Endodermal cell (in vitro differentiated cells): ENCODE measurements around the gene MIP. TPM values are rescaled to one million over a fixed set of nuclear protein-coding genes. Genes with fewer than 3 reads are reported as not detected.
A peak's percentile ranks its signal among the peaks of the same experiment; 100 is the strongest.
"Not testable (repeated sequence)": the region's sequence is repeated elsewhere in the genome, so short reads cannot be mapped to it uniquely, and the experiment has no call there.

Source experiments
- DNase-seq: peaks from one replicate; pipeline ENCODE4 v3.0.0-alpha.2; 2017
- H3K27ac ChIP-seq: 2 replicates; pipeline ENCODE4 v1.5.1; 2013; ENCODE audit warnings: mild to moderate bottlenecking, low read depth, low read length, moderate library complexity
- H3K27me3 ChIP-seq: 2 replicates; pipeline ENCODE4 v1.6.1; 2013; ENCODE audit warnings: mild to moderate bottlenecking, low read length, moderate library complexity; ENCODE audit not compliant: insufficient read depth, control insufficient read depth, poor library complexity, severe bottlenecking
- H3K36me3 ChIP-seq: 2 replicates; pipeline ENCODE4 v1.7.0; 2013; ENCODE audit warnings: mild to moderate bottlenecking, low read length, moderate library complexity; ENCODE audit not compliant: control insufficient read depth, insufficient read depth
- H3K4me1 ChIP-seq: one replicate; pipeline ENCODE4 v1.7.0; 2013; ENCODE audit warnings: low read length; ENCODE audit not compliant: control insufficient read depth, insufficient read depth
- H3K4me3 ChIP-seq: 2 replicates; pipeline ENCODE4 v1.5.1; 2013; ENCODE audit warnings: mild to moderate bottlenecking, low read length, moderate library complexity
- H3K9ac ChIP-seq: 2 replicates; pipeline ENCODE4 v1.6.1; 2013; ENCODE audit warnings: mild to moderate bottlenecking, low read length, moderate library complexity; ENCODE audit not compliant: poor library complexity, severe bottlenecking; ENCODE audit errors: extremely low read depth
- H3K9me3 ChIP-seq: 2 replicates; pipeline ENCODE4 v1.6.1; 2013; ENCODE audit warnings: mild to moderate bottlenecking, low read length, moderate library complexity; ENCODE audit not compliant: control insufficient read depth
- H3K27ac Mint-ChIP-seq: 2 replicates; pipeline ENCODE4 v1.8.0; 2020; ENCODE audit warnings: mixed read lengths
- H3K27me3 Mint-ChIP-seq: 2 replicates; pipeline ENCODE4 v1.8.0; 2021; ENCODE audit warnings: mild to moderate bottlenecking, mixed read lengths; ENCODE audit not compliant: insufficient read depth
- H3K36me3 Mint-ChIP-seq: 2 replicates; pipeline ENCODE4 v1.8.0; 2020; ENCODE audit warnings: low read depth, mixed read lengths
- H3K4me1 Mint-ChIP-seq: 2 replicates; pipeline ENCODE4 v1.8.0; 2020; ENCODE audit warnings: mixed read lengths
- H3K4me3 Mint-ChIP-seq: 2 replicates; pipeline ENCODE4 v1.8.0; 2020; ENCODE audit warnings: mild to moderate bottlenecking, moderate library complexity, mixed read lengths
- H3K9me3 Mint-ChIP-seq: 2 replicates; pipeline ENCODE4 v1.8.0; 2020; ENCODE audit warnings: mild to moderate bottlenecking, mixed read lengths
- CTCF ChIP-seq: fragments of 200-600 bp; sonication (generic); conservative IDR thresholded peaks from 2 replicates; pipeline ENCODE4 v1.5.0; 2021; ENCODE audit warnings: antibody characterized with exemption, mild to moderate bottlenecking
- WGBS, 2 experiments: methylation state at CpG; one replicate each; pipeline versions ENCODE4 v1.1.5 to v1.1.7; 2013; ENCODE audit warnings: missing lambda C conversion rate in 2 of 2, mixed read lengths in 1 of 2; ENCODE audit not compliant: insufficient coverage in 1 of 2, insufficient read length in 1 of 2; 5-methylcytosine and 5-hydroxymethylcytosine counted together
- total RNA-seq, 2 donors: library from RNA; stranded (reverse); fragmentation: NEBNext Ultra II Directional in 1 of 2; extraction: Animal tissue kit (Norgen Biotek cat#: 25700) in 1 of 2; gene quantifications; 2 replicates in 1 of 2; 3 replicates in 1 of 2; pipeline ENCODE4 v1.2.1, GENCODE V29; 2021

MIP gene
- total RNA-seq, 2 donors from 2014 or later = not detected

- not testable (repeated sequence) for H3K4me1 Mint-ChIP-seq, H3K4me3 ChIP-seq, H3K27ac ChIP-seq, H3K27ac Mint-ChIP-seq, H3K4me3 Mint-ChIP-seq, H3K27me3 ChIP-seq, H3K4me1 ChIP-seq, H3K36me3 Mint-ChIP-seq, H3K36me3 ChIP-seq, H3K9ac ChIP-seq
- H3K9me3 Mint-ChIP-seq = peaks cover 38% of the 10 kb centered on the region
- peaks cover 14% of the 10 kb centered on the region for H3K9me3 ChIP-seq
- H3K27me3 Mint-ChIP-seq = peaks cover 47% of the 10 kb centered on the region
- DNase-seq = peak; percentile 84
- WGBS, 2 experiments = 25 to 40% methylated on average over 1 to 14 of the region's 17 CpGs
- TF ChIP-seq CTCF = peak; percentile 61
These were observed 42.2 kb upstream of the MIP start for GRCh38 chr12:56496704-56497103.

GRCh38 chr12:56494481-56494880 lies 40.0 kb upstream of the MIP start:
- not testable (repeated sequence) for H3K4me3 Mint-ChIP-seq, H3K4me1 ChIP-seq, H3K36me3 ChIP-seq, H3K36me3 Mint-ChIP-seq, DNase-seq, H3K4me1 Mint-ChIP-seq, H3K27ac ChIP-seq, H3K27ac Mint-ChIP-seq, H3K4me3 ChIP-seq, H3K9ac ChIP-seq
- H3K9me3 ChIP-seq = peaks cover 14% of the 10 kb centered on the region
- Mint-ChIP-seq H3K27me3 (peaks cover 51% of the 10 kb centered on the region), H3K9me3 (peaks cover 35% of the 10 kb centered on the region)
- WGBS, 2 experiments = 95 to 96% methylated on average over 4 to 27 of the region's 27 CpGs
- peaks cover 25% of the 10 kb centered on the region for H3K27me3 ChIP-seq

GRCh38 chr12:56494106-56494415 lies 39.6 kb upstream of the MIP start:
- not testable (repeated sequence) for H3K36me3 ChIP-seq, H3K4me3 Mint-ChIP-seq, H3K4me1 ChIP-seq, H3K36me3 Mint-ChIP-seq, H3K4me1 Mint-ChIP-seq, H3K27ac ChIP-seq, DNase-seq, H3K4me3 ChIP-seq, H3K9ac ChIP-seq, H3K27ac Mint-ChIP-seq
- peaks cover 29% of the 10 kb centered on the region for H3K27me3 ChIP-seq
- peaks cover 14% of the 10 kb centered on the region for H3K9me3 ChIP-seq
- WGBS, 2 experiments = 80 to 89% methylated on average over 1 to 15 of the region's 15 CpGs
- Mint-ChIP-seq H3K9me3 (peaks cover 35% of the 10 kb centered on the region), H3K27me3 (peaks cover 51% of the 10 kb centered on the region)

GRCh38 chr12:56493409-56494105 lies 39.1 kb upstream of the MIP start:
- Histone ChIP-seq H3K27me3 (peaks cover 34% of the 10 kb centered on the region), H3K9me3 (peaks cover 19% of the 10 kb centered on the region)
- Mint-ChIP-seq H3K9me3 (peaks cover 40% of the 10 kb centered on the region), H3K27me3 (peaks cover 51% of the 10 kb centered on the region)
- H3K4me1 Mint-ChIP-seq, H3K27ac ChIP-seq, H3K4me3 ChIP-seq, H3K9ac ChIP-seq, H3K27ac Mint-ChIP-seq, H3K36me3 ChIP-seq, H3K36me3 Mint-ChIP-seq, H3K4me3 Mint-ChIP-seq, H3K4me1 ChIP-seq, DNase-seq: not testable (repeated sequence)
- WGBS, 2 experiments = 91% methylated on average over 9 to 31 of the region's 31 CpGs
